K562 (cell line): Measurements from ENCODE around the gene PILRA. TPM values are rescaled to one million over a fixed set of nuclear protein-coding genes. Genes with fewer than 3 reads are reported as not detected.

Experiments used
- BMI1 ChIP-seq: fragments of 150-350 bp; IDR thresholded peaks from 2 replicates; pipeline ENCODE4 v1.6.1; 2014; ENCODE audit warnings: low read length
- ETV1 ChIP-seq: fragments of 450-650 bp; conservative IDR thresholded peaks from 2 replicates; pipeline ENCODE4 v1.6.1; 2016; ENCODE audit warnings: missing genetic modification characterization, control low read depth, low read depth, missing compliant biosample characterization
- GABPB2 ChIP-seq: fragments of 250-450 bp; sonication (Bioruptor Pico); conservative IDR thresholded peaks from 2 replicates; pipeline ENCODE4 v1.5.1; 2021; ENCODE audit warnings: mild to moderate bottlenecking
- GTF3C2 ChIP-seq: IDR thresholded peaks from 3 replicates; pipeline ENCODE4 v1.6.1; 2011; ENCODE audit warnings: borderline replicate concordance, mild to moderate bottlenecking, moderate library complexity; ENCODE audit not compliant: insufficient read length; ENCODE audit errors: extremely low read depth
- KAT2B ChIP-seq: IDR thresholded peaks from one replicate; pipeline ENCODE4 v1.6.1; 2012; ENCODE audit warnings: low read depth, mild to moderate bottlenecking, control low read depth, inconsistent platforms, low read length, moderate library complexity
- NELFE ChIP-seq: IDR thresholded peaks from 2 replicates; pipeline ENCODE4 v1.6.1; 2011; ENCODE audit warnings: mild to moderate bottlenecking; ENCODE audit not compliant: insufficient read depth, insufficient read length
- NR0B1 ChIP-seq: fragments of 450-650 bp; IDR thresholded peaks from one replicate; pipeline ENCODE4 v1.6.1; 2018; ENCODE audit warnings: mild to moderate bottlenecking, moderate library complexity; ENCODE audit not compliant: partially characterized antibody
- PTBP1 ChIP-seq: fragments of 200-400 bp; formaldehyde crosslinking; IDR thresholded peaks from 2 replicates; pipeline ENCODE4 v1.6.1; 2017; ENCODE audit warnings: low read depth, low read length
- RBM17 ChIP-seq: fragments of 200-400 bp; formaldehyde crosslinking; IDR thresholded peaks from 2 replicates; pipeline ENCODE4 v1.6.1; 2017; ENCODE audit warnings: low read depth, mild to moderate bottlenecking, low read length, borderline replicate concordance
- ZBTB9 ChIP-seq: fragments of 450-650 bp; formaldehyde crosslinking; IDR thresholded peaks from 2 replicates; pipeline ENCODE4 v1.4.0; 2020; ENCODE audit warnings: mild to moderate bottlenecking, moderate library complexity
- ZFP1 ChIP-seq: fragments of 450-650 bp; formaldehyde crosslinking; IDR thresholded peaks from 2 replicates; pipeline ENCODE4 v1.4.0; 2020; ENCODE audit warnings: mild to moderate bottlenecking, mixed read lengths
- ZFX ChIP-seq: sonication (generic); formaldehyde crosslinking; IDR thresholded peaks from 2 replicates; pipeline ENCODE4 v1.8.0; 2022; ENCODE audit warnings: mild to moderate bottlenecking, missing genetic modification reagents, moderate library complexity
- ZNF592 ChIP-seq: fragments of 450-650 bp; IDR thresholded peaks from 2 replicates; pipeline ENCODE4 v1.6.1; 2017; ENCODE audit warnings: antibody characterized with exemption, mild to moderate bottlenecking
- ZNF696 ChIP-seq: fragments of 250-450 bp; sonication (Bioruptor Pico); conservative IDR thresholded peaks from 2 replicates; pipeline ENCODE4 v1.4.0; 2020; ENCODE audit warnings: mild to moderate bottlenecking, moderate library complexity
- polyA plus RNA-seq, 8 experiments: library from polyadenylated mRNA; depleted of rRNA in 4 of 8; stranded (reverse) in 5 of 8; unstranded in 3 of 8; fragments of >200 nt; fragmentation: Nextera tagmentation in 2 of 8; fragmentation: Illumina TruSeq in 1 of 8; extraction: Ambion mirVana in 2 of 8; extraction: Trizol in 1 of 8; gene quantifications; 2 replicates each; pipeline versions ENCODE4 v1.2.1 to v1.2.3, GENCODE V29; 2011 to 2014; ENCODE audit warnings: inconsistent platforms in 1 of 8, missing spikeins in 1 of 8
- total RNA-seq, 7 experiments: library from RNA; depleted of rRNA in 6 of 7; stranded (reverse); fragments of >200 nt in 6 of 7; fragmentation: Illumina TruSeq in 2 of 7; extraction: Trizol in 2 of 7; gene quantifications; 2 replicates each; pipeline versions ENCODE4 v1.2.1 to v1.2.3, GENCODE V29; 2011 to 2021; ENCODE audit warnings: low replicate concordance in 1 of 7
- TF ChIP-seq, protein P1 (sequence below): sonication (generic); formaldehyde crosslinking; IDR thresholded peaks from 2 replicates; pipeline ENCODE4 v1.8.0; 2023; ENCODE audit warnings: mild to moderate bottlenecking, missing genetic modification reagents

PILRA gene
- total and polyA plus RNA-seq, 9 of the 15 experiments (the other 6 are each of a cell fraction or from before 2014, with no cell fraction given), result 0.13 to 1.8 (median 0.62) TPM

DNA sequence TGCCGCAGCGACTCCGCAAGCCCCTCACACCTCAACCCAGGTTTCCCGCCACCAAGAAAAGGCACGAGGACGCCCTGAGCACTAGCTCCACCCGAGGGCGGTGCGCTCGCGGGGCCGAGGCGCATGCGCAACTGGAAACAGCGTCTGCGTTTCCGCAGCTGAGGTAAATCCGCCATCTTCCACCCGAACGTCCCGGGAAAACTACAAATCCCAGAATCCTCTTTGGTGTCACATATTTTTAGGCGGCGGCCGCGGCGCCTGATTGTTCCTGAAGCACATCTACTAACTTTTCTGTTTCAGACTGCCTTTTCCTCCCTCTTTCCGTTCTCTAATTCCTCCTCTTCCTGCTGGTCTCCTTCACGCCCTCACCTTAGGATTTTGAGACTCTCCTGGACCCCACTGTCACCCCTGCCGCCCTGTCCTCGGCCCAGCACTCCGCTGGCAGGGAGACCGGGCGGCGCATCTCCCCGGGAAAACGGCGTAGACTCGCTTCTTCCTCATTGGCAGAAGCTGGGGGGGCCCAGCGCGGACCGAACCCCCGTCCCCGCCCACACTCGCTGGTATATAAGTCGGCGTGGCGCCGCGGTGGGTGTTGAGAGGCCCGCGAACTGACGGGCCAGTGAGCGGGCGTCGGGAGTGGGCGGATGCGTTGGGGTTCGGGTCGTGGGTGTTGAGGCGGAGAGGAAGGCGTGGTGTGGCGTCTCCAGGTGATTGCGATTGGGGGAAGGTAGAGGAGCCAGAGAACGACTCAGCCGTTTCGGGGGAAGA, 55.1 kb downstream of the PILRA start, which contains the start of gene ZCWPW1 (continued):
- TF ChIP-seq ZNF592 (peak; percentile 98), ZFX (CRISPR knock-in tag) (peak; percentile 95), RBM17 (no peak), NELFE (no peak), ZNF696 (CRISPR knock-in tag) (no peak), ZBTB9 (CRISPR knock-in tag) (no peak; the same call in 1 of the 2 replicates), GTF3C2 (no peak), PTBP1 (peak; percentile 87; the same call in 1 of the 2 replicates), KAT2B (no peak), NR0B1 (no peak), GABPB2 (CRISPR knock-in tag) (peak; percentile 80; the same call in 1 of the 2 replicates), ETV1 (tag) (0 out of 2 replicates have a peak, but pooled peaks have one; percentile 37), BMI1 (no peak), ZFP1 (0 out of 2 replicates have a peak, but pooled peaks have one; percentile 54)
- TF ChIP-seq, protein P1, sequence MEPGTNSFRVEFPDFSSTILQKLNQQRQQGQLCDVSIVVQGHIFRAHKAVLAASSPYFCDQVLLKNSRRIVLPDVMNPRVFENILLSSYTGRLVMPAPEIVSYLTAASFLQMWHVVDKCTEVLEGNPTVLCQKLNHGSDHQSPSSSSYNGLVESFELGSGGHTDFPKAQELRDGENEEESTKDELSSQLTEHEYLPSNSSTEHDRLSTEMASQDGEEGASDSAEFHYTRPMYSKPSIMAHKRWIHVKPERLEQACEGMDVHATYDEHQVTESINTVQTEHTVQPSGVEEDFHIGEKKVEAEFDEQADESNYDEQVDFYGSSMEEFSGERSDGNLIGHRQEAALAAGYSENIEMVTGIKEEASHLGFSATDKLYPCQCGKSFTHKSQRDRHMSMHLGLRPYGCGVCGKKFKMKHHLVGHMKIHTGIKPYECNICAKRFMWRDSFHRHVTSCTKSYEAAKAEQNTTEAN (CRISPR knock-in tag), result peak; percentile 93
